AG04450 (cell line): ENCODE measurements around the gene ENC1. TPM values are rescaled to one million over a fixed set of nuclear protein-coding genes. Genes with fewer than 3 reads are reported as not detected.
A peak's percentile ranks its signal among the peaks of the same experiment; 100 is the strongest.

Source experiments
- CTCF ChIA-PET: fragments of 300-600, 350-600 bp; formaldehyde crosslinking; extraction: SDS; loops from one replicate; lab custom pipeline; 2022; ENCODE audit warnings: antibody characterized with exemption, inconsistent platforms; lab: Charles Lee
- POLR2A ChIA-PET: fragments of 350-600 bp; formaldehyde crosslinking; extraction: SDS; loops from one replicate; lab custom pipeline; 2021; ENCODE audit warnings: antibody characterized with exemption, inconsistent platforms; lab: Yijun Ruan, JAX
- DNase-seq: peaks from one replicate; pipeline ENCODE4 v3.0.0-alpha.2; 2011; ENCODE audit warnings: low read depth, low spot score
- H3K27ac ChIP-seq: one replicate; pipeline ENCODE4 v1.5.1; 2012; ENCODE audit warnings: low read depth, low read length, control low read depth
- H3K27me3 ChIP-seq: one replicate; pipeline ENCODE4 v1.6.0; 2012; ENCODE audit warnings: low read length; ENCODE audit not compliant: control insufficient read depth, insufficient read depth
- H3K4me3 ChIP-seq: 2 replicates; pipeline ENCODE4 v1.5.1; 2011; ENCODE audit warnings: mild to moderate bottlenecking, low read depth, low read length, control low read depth
- H3K9me3 ChIP-seq: 2 replicates; pipeline ENCODE4 v1.5.1; 2012; ENCODE audit warnings: low read length; ENCODE audit not compliant: control insufficient read depth, insufficient read depth
- polyA minus RNA-seq: library from RNA; depleted of rRNA, polyadenylated mRNA; stranded (reverse); fragments of >200 nt; gene quantifications from 2 replicates; pipeline ENCODE4 v1.2.3, GENCODE V29; 2011; rRNA and poly(A)+ RNA removed
- polyA plus RNA-seq: library from polyadenylated mRNA; depleted of rRNA; stranded (reverse); fragments of >200 nt; gene quantifications from 2 replicates; pipeline ENCODE4 v1.2.3, GENCODE V29; 2011; rRNA removed
- TF ChIP-seq, protein P1 (sequence below): IDR thresholded peaks from 2 replicates; pipeline ENCODE4 v1.5.1; 2011; ENCODE audit warnings: low read depth, low read length, control low read depth, inconsistent platforms

Gene ENC1, protein sequence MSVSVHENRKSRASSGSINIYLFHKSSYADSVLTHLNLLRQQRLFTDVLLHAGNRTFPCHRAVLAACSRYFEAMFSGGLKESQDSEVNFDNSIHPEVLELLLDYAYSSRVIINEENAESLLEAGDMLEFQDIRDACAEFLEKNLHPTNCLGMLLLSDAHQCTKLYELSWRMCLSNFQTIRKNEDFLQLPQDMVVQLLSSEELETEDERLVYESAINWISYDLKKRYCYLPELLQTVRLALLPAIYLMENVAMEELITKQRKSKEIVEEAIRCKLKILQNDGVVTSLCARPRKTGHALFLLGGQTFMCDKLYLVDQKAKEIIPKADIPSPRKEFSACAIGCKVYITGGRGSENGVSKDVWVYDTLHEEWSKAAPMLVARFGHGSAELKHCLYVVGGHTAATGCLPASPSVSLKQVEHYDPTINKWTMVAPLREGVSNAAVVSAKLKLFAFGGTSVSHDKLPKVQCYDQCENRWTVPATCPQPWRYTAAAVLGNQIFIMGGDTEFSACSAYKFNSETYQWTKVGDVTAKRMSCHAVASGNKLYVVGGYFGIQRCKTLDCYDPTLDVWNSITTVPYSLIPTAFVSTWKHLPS
- polyA plus RNA-seq (19.3 and 23.1 TPM in 2 replicates), polyA minus RNA-seq (31.9 and 45.9 TPM in 2 replicates)

DNA sequence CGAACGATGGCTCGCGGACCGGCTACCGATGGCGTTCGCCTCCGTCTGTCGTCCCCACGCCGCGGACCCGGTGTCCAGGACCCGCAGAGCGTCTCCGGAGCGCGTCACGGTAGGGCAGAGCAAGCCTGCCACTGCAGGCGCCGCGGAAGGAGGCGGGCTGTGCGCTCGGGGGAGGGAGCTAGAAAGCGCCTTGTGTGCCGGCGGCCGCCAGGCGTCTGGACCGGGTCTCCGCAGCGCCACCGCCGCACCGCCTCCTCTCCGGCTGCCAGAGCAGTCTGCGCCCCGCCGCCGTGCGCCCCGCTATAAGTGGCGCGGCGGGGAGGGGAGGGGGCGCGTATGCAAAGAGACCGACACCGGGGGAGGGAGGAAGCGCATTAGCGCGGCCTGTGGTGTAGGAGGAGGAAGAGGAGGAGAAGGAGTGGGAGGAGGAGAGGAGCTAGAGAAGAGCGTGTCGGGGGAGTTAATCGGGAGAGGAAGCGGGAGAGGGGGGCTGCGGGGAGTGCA is at the start of gene ENC1:
Gene ENC1, minus strand, starts transcription at position 279 of the 504 bp plus-strand sequence. CDS start 4,243 bp downstream, outside the sequence.
- TF ChIP-seq, protein P1, sequence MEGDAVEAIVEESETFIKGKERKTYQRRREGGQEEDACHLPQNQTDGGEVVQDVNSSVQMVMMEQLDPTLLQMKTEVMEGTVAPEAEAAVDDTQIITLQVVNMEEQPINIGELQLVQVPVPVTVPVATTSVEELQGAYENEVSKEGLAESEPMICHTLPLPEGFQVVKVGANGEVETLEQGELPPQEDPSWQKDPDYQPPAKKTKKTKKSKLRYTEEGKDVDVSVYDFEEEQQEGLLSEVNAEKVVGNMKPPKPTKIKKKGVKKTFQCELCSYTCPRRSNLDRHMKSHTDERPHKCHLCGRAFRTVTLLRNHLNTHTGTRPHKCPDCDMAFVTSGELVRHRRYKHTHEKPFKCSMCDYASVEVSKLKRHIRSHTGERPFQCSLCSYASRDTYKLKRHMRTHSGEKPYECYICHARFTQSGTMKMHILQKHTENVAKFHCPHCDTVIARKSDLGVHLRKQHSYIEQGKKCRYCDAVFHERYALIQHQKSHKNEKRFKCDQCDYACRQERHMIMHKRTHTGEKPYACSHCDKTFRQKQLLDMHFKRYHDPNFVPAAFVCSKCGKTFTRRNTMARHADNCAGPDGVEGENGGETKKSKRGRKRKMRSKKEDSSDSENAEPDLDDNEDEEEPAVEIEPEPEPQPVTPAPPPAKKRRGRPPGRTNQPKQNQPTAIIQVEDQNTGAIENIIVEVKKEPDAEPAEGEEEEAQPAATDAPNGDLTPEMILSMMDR: peak; percentile 57
- peak within 1 kb of the TSS; percentile 75 for H3K27ac ChIP-seq
- no peaks in the 10 kb centered on the region; the same call in 1 of the 2 replicates for H3K9me3 ChIP-seq
- H3K4me3 ChIP-seq: peak within 1 kb of the TSS; percentile 93
- ChIA-PET CTCF (interaction anchor here (0.6 to 6.9 kb wide), 29 partner anchors 8 to 1016 kb away, joined by 3 to 76 read pairs (median 3); no protein-coding TSS in a partner anchor), POLR2A (interaction anchor here (0.7 to 1.7 kb wide), 12 partner anchors 9 to 734 kb away, joined by 3 to 9 read pairs (median 4); no protein-coding TSS in a partner anchor)
- peak; percentile 42 for DNase-seq
- H3K27me3 ChIP-seq: no peaks in the 10 kb centered on the region

DNA sequence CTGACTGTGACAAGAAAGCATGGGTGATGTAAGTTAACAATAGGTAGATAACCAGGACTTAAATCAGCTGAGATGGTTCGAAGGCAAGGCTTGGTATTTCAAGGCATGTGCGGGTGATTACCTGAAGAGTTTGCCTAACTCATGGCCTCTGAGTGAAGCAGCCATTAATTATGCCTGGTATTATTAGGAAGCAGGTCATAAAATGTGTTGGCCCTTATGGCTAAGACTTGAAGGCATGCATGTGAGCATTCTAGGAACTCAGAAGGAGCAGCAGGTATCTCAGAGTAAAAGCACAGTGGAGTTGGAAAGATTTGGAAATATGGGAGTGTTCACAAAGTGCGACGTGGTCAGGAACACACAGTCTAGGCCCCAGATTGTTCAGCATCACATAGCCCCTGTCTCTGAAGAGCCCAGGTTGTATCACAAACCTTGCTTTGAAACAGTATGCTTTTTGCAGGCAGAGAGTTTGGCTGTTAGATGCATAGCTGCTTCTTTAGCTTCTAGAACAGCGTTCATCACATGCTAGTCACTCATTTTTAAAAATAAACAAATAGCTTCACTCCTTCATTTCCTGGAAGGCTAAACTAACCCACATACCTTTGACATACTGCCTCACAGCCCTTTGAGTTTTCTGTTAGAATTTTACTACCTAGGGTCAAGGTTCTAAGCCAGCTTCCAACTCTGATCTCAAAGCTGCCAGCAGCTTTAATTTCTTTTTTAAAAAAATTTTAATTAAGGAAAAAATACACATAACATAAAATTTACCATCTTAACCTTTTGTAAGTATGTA is 46.6 kb upstream of the ENC1 start:
- POLR2A ChIA-PET: interaction anchor here (1.0 kb wide), 1 partner anchor 10 kb away, joined by 3 read pairs; no protein-coding TSS in a partner anchor
- CTCF ChIA-PET: interaction anchor here (1.5 kb wide), 1 partner anchor 14 kb away, joined by 3 read pairs; no protein-coding TSS in a partner anchor
- TF ChIP-seq, protein P1: no peak
- no peaks in the 10 kb centered on the region for H3K27me3 ChIP-seq
- no peak for DNase-seq
- peaks cover 4% of the 10 kb centered on the region; the same call in 1 of the 2 replicates for H3K9me3 ChIP-seq
- peak overlapping the region; percentile 38 for H3K4me3 ChIP-seq
- no peak overlapping the region for H3K27ac ChIP-seq

DNA sequence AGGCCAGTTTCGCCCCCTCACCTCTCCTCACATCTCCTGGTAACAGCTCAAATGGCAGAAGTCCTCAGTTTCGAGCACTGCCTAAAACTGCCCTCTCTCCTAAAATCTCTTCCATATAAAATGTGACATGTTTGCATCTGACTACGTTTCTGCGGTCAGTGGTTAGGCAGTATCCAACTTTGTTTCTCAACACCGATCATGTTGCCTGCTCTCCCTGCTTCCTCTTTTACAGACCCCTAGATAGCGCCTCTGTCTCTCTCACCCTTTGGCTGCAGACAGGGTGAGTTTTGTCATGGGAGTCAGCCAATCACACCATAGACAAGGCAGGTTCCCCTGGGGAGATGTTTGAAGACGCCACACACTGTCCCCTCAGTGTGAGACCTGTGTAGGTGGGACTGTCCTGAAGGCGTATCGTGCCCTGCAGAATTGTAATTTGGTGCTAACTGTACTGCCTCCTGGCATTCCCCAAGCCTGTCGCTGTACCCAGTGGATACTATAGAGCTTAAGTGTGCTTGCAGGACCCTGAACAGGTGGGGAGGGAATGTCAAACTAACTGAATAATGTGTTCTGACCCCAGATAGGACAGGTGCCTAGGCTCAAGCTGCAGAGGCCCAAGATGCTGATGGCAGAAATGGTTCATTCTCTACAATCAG is 45.6 kb upstream of the ENC1 start:
- Histone ChIP-seq H3K27me3 (no peaks in the 10 kb centered on the region), H3K4me3 (peak overlapping the region; percentile 81), H3K9me3 (peaks cover 4% of the 10 kb centered on the region; the same call in 1 of the 2 replicates), H3K27ac (peak overlapping the region; percentile 52)
- TF ChIP-seq, protein P1: no peak
- POLR2A ChIA-PET: interaction anchor here (0.7 to 1.2 kb wide), 3 partner anchors 18 to 1094 kb away, joined by 3 to 4 read pairs (median 3); partner anchors contain the start of genes GFM2 and NSA2
- DNase-seq: no peak
- CTCF ChIA-PET: interaction anchor here (1.0 to 1.5 kb wide), 2 partner anchors 13 to 784 kb away, joined by 3 read pairs; no protein-coding TSS in a partner anchor
